ENCODE measurements around the gene SERINC5.

- TF ChIP-seq TSHZ2 (CRISPR knock-in tag; IDR thresholded peaks at IDR 0.05) (no peak), ISL1 (CRISPR knock-in tag; IDR thresholded peaks at IDR 0.05) (no peak), TOX (CRISPR knock-in tag; IDR thresholded peaks at IDR 0.05; ENCODE audit: borderline replicate concordance) (no peak), ZNF565 (CRISPR knock-in tag; conservative IDR thresholded peaks at IDR 0.05; ENCODE audit: low read depth) (no peak), ZC3H10 (CRISPR knock-in tag; IDR thresholded peaks at IDR 0.05) (no peak), ZFP3 (CRISPR knock-in tag; IDR thresholded peaks at IDR 0.05) (no peak), PATZ1 (CRISPR knock-in tag; IDR thresholded peaks at IDR 0.05; ENCODE audit: borderline replicate concordance) (no peak), ZNF8 (CRISPR knock-in tag; IDR thresholded peaks at IDR 0.05) (no peak), SNAI2 (CRISPR knock-in tag; IDR thresholded peaks at IDR 0.05) (no peak), RARB (CRISPR knock-in tag; IDR thresholded peaks at IDR 0.05) (no peak), CSDC2 (CRISPR knock-in tag; IDR thresholded peaks at IDR 0.05) (no peak), ZNF70 (CRISPR knock-in tag; IDR thresholded peaks at IDR 0.05) (no peak), BACH2 (CRISPR knock-in tag; IDR thresholded peaks at IDR 0.05; ENCODE audit: borderline replicate concordance) (no peak), ZFP30 (CRISPR knock-in tag; IDR thresholded peaks at IDR 0.05) (no peak)
These were observed 4.2 kb downstream of the SERINC5 start for GRCh38 chr5:80251636-80252035.

Data from SK-N-SH treated with all-trans-retinoic acid at 6 μM for 48 hours (cell line).